Neuronal stem cell (in vitro differentiated cells): ENCODE measurements around the gene SHISA6.

ENCODE experiments used
- DNase-seq: peaks from one replicate; pipeline ENCODE4 v3.0.0-alpha.2; 2013; ENCODE audit warnings: low spot score
- H2AFZ ChIP-seq: one replicate; pipeline ENCODE4 v1.6.1; 2013; ENCODE audit warnings: mild to moderate bottlenecking, low read length, inconsistent platforms
- H2AK5ac ChIP-seq: 2 replicates; pipeline ENCODE4 v1.6.1; 2013; ENCODE audit warnings: low read depth, mild to moderate bottlenecking, inconsistent platforms, low read length, moderate library complexity, mixed read lengths
- H2BK120ac ChIP-seq: 2 replicates; pipeline ENCODE4 v1.6.1; 2013; ENCODE audit warnings: low read depth, mild to moderate bottlenecking, inconsistent platforms, low read length, moderate library complexity, mixed read lengths
- H2BK12ac ChIP-seq: one replicate; pipeline ENCODE4 v1.6.1; 2013; ENCODE audit warnings: low read length, inconsistent platforms
- H2BK15ac ChIP-seq: 2 replicates; pipeline ENCODE4 v1.6.1; 2013; ENCODE audit warnings: mild to moderate bottlenecking, low read length, inconsistent platforms, mixed read lengths
- H2BK5ac ChIP-seq: one replicate; pipeline ENCODE4 v1.6.1; 2013; ENCODE audit warnings: inconsistent platforms, mild to moderate bottlenecking, low read length, moderate library complexity
- H3K14ac ChIP-seq: one replicate; pipeline ENCODE4 v1.6.1; 2013; ENCODE audit warnings: low read length, inconsistent platforms
- H3K18ac ChIP-seq: 2 replicates; pipeline ENCODE4 v1.6.1; 2013; ENCODE audit warnings: low read length, inconsistent platforms
- H3K23ac ChIP-seq: 2 replicates; pipeline ENCODE4 v1.6.1; 2013; ENCODE audit warnings: low read depth, mild to moderate bottlenecking, mixed read lengths, low read length, inconsistent platforms; ENCODE audit not compliant: poor library complexity
- H3K27ac ChIP-seq: replicated peaks from 3 replicates; pipeline ENCODE4 v1.5.1; 2013; ENCODE audit warnings: low read length, inconsistent platforms
- H3K27me3 ChIP-seq, 3 experiments: 2 replicates each; pipeline ENCODE4 v1.6.1; 2013; ENCODE audit warnings: low read length in 3 of 3, mild to moderate bottlenecking in 2 of 3, inconsistent platforms in 1 of 3, low read depth in 1 of 3, mixed read lengths in 1 of 3, moderate library complexity in 1 of 3; ENCODE audit not compliant: control insufficient read depth in 3 of 3, insufficient read depth in 3 of 3
- H3K36me3 ChIP-seq, 2 donors: replicated peaks in 1 of 2; 2 replicates each; pipeline ENCODE4 v1.6.1; 2013; ENCODE audit warnings: low read length in 2 of 2; ENCODE audit not compliant: control insufficient read depth in 2 of 2, insufficient read depth in 2 of 2
- H3K4ac ChIP-seq: 2 replicates; pipeline ENCODE4 v1.6.1; 2013; ENCODE audit warnings: inconsistent platforms, mild to moderate bottlenecking, low read length, moderate library complexity
- H3K4me1 ChIP-seq, 2 donors: 1 replicate in 1 of 2; 2 replicates in 1 of 2; pipeline ENCODE4 v1.6.1; 2013; ENCODE audit warnings: low read length in 2 of 2, low read depth in 1 of 2; ENCODE audit not compliant: control insufficient read depth in 2 of 2, insufficient read depth in 1 of 2
- H3K4me2 ChIP-seq: one replicate; pipeline ENCODE4 v1.6.1; 2013; ENCODE audit warnings: mild to moderate bottlenecking, low read length, inconsistent platforms; ENCODE audit not compliant: insufficient read depth, poor library complexity, severe bottlenecking
- H3K4me3 ChIP-seq, 2 donors: 2 replicates each; pipeline ENCODE4 v1.5.1; 2013; ENCODE audit warnings: low read length in 2 of 2, mild to moderate bottlenecking in 2 of 2, inconsistent platforms in 1 of 2, moderate library complexity in 1 of 2
- H3K79me1 ChIP-seq: one replicate; pipeline ENCODE4 v1.6.1; 2013; ENCODE audit warnings: low read depth, mild to moderate bottlenecking, inconsistent platforms, low read length, moderate library complexity
- H3K9ac ChIP-seq: one replicate; pipeline ENCODE4 v1.6.1; 2013; ENCODE audit warnings: mild to moderate bottlenecking, low read depth, low read length, inconsistent platforms; ENCODE audit not compliant: poor library complexity
- H3K9me3 ChIP-seq, 2 donors: replicated peaks in 1 of 2; 2 replicates each; pipeline versions ENCODE3 to v1.6.1; 2013; ENCODE audit warnings: low read length in 2 of 2, mild to moderate bottlenecking in 2 of 2, inconsistent platforms in 1 of 2, low read depth in 1 of 2, mixed read lengths in 1 of 2, moderate library complexity in 1 of 2; ENCODE audit not compliant: control insufficient read depth in 2 of 2, insufficient read depth in 1 of 2
- H4K8ac ChIP-seq: one replicate; pipeline ENCODE4 v1.6.1; 2013; ENCODE audit warnings: low read depth, mild to moderate bottlenecking, inconsistent platforms, low read length, moderate library complexity
- H4K91ac ChIP-seq: one replicate; pipeline ENCODE4 v1.6.1; 2013; ENCODE audit warnings: low read length, low read depth, mild to moderate bottlenecking, inconsistent platforms; ENCODE audit not compliant: poor library complexity
- WGBS, 2 donors: extraction: QIAGEN DNeasy Blood & Tissue Kit; methylation state at CpG; one replicate each; pipeline ENCODE4 v1.1.7; 2013; ENCODE audit warnings: missing lambda C conversion rate in 2 of 2, mixed read lengths in 1 of 2; ENCODE audit not compliant: insufficient read length in 2 of 2, insufficient replicate concordance in 1 of 2; ENCODE audit errors: extremely low coverage in 2 of 2; 5-methylcytosine and 5-hydroxymethylcytosine counted together

SHISA6 gene

DNA sequence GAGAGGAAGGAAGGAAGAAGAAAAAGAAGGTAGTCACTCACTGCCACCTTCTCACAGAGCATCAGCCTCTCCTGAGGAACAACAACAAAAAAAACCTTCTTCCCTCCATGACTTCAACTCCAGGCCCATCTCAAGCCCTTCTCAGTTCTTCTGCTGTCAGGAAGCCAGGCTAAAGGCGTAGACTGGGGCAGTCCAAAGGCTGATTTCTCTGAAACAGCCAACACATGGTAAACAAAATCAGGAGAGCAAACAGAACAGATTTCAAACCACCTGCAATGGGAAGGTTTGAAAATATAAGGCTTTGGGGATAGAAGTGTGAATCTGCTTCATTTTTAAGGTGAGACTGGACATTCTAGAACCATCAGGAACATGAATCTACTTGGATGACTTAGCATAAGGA lies 200.0 kb downstream of the SHISA6 start:
- no peaks in the 10 kb centered on the region for H3K27me3 ChIP-seq
- H3K27ac ChIP-seq = no peak overlapping the region
- H2BK5ac ChIP-seq = no peak overlapping the region
- no peak for DNase-seq
- no peak overlapping the region for H2AFZ ChIP-seq
- no peak overlapping the region for H2BK120ac ChIP-seq
- no peaks in the 10 kb centered on the region for H3K4me1 ChIP-seq
- no CpG with 5 or more reads among the region's 1 CpG for WGBS, 2 donors
- no peaks in the 10 kb centered on the region for H3K36me3 ChIP-seq
- H4K8ac ChIP-seq = no peak overlapping the region
- no peak overlapping the region for H3K9ac ChIP-seq
- no peak overlapping the region for H3K23ac ChIP-seq
- no peak overlapping the region for H2AK5ac ChIP-seq
- H3K4me2 ChIP-seq = no peak overlapping the region
- H2BK12ac ChIP-seq = no peak overlapping the region
- no peak overlapping the region for H3K14ac ChIP-seq
- no peak overlapping the region for H4K91ac ChIP-seq
- H2BK15ac ChIP-seq = no peak overlapping the region
- H3K9me3 ChIP-seq = no peaks in the 10 kb centered on the region
- H3K18ac ChIP-seq = no peak overlapping the region
- H3K4ac ChIP-seq = no peak overlapping the region
- no peaks in the 10 kb centered on the region for H3K79me1 ChIP-seq
- no peak overlapping the region for H3K4me3 ChIP-seq

- Histone ChIP-seq H2AK5ac (no peak overlapping the region), H3K18ac (no peak overlapping the region), H3K4ac (no peak overlapping the region), H2BK12ac (no peak overlapping the region), H3K27me3 (no peaks in the 10 kb centered on the region), H3K36me3 (no peaks in the 10 kb centered on the region), H3K9ac (no peak overlapping the region), H2AFZ (no peak overlapping the region), H2BK120ac (no peak overlapping the region), H3K4me2 (no peak overlapping the region), H4K91ac (no peak overlapping the region), H2BK5ac (no peak overlapping the region), H3K4me1 (no peaks in the 10 kb centered on the region), H3K23ac (no peak overlapping the region), H3K79me1 (no peaks in the 10 kb centered on the region), H3K9me3 (no peaks in the 10 kb centered on the region), H3K14ac (no peak overlapping the region), H4K8ac (no peak overlapping the region), H3K27ac (no peak overlapping the region), H3K4me3 (no peak overlapping the region), H2BK15ac (no peak overlapping the region)
- no peak for DNase-seq
- WGBS, 2 donors = no CpG with 5 or more reads among the region's 4 CpGs
These were observed 205.3 kb downstream of the SHISA6 start for GRCh38 chr17:11446316-11446715.

- no peak overlapping the region for H4K91ac ChIP-seq
- H3K27me3 ChIP-seq = no peaks in the 10 kb centered on the region
- H2AFZ ChIP-seq = no peak overlapping the region
- no peak overlapping the region for H4K8ac ChIP-seq
- no peak overlapping the region for H2BK12ac ChIP-seq
- H2BK15ac ChIP-seq = no peak overlapping the region
- DNase-seq = no peak
- no peaks in the 10 kb centered on the region for H3K79me1 ChIP-seq
- H2BK5ac ChIP-seq = no peak overlapping the region
- H3K4me2 ChIP-seq = no peak overlapping the region
- H3K36me3 ChIP-seq = no peaks in the 10 kb centered on the region
- H3K14ac ChIP-seq = no peak overlapping the region
- no peak overlapping the region for H3K18ac ChIP-seq
- H2AK5ac ChIP-seq = no peak overlapping the region
- no peak overlapping the region for H3K4ac ChIP-seq
- no peak overlapping the region for H3K27ac ChIP-seq
- no peak overlapping the region for H3K4me3 ChIP-seq
- no peak overlapping the region for H3K23ac ChIP-seq
- peaks cover 0 to 5% of the 10 kb centered on the region in 2 donors for H3K4me1 ChIP-seq
- H3K9ac ChIP-seq = no peak overlapping the region
- H2BK120ac ChIP-seq = no peak overlapping the region
- H3K9me3 ChIP-seq = no peaks in the 10 kb centered on the region
- no CpG with 5 or more reads among the region's 7 CpGs for WGBS, 2 donors
These were observed 213.1 kb downstream of the SHISA6 start for GRCh38 chr17:11454096-11454495.

- DNase-seq = no peak
- Histone ChIP-seq H3K4ac (no peak overlapping the region), H2BK12ac (no peak overlapping the region), H3K27me3 (no peaks in the 10 kb centered on the region), H3K36me3 (no peaks in the 10 kb centered on the region), H4K8ac (no peak overlapping the region), H4K91ac (no peak overlapping the region), H2BK120ac (no peak overlapping the region), H3K9me3 (no peaks in the 10 kb centered on the region), H3K79me1 (no peaks in the 10 kb centered on the region), H3K18ac (peak overlapping the region; percentile 51), H3K4me3 (no peak overlapping the region), H3K4me1 (peaks cover 0 to 5% of the 10 kb centered on the region in 2 donors), H3K27ac (no peak overlapping the region), H3K23ac (no peak overlapping the region), H3K14ac (no peak overlapping the region), H3K9ac (no peak overlapping the region), H2AK5ac (no peak overlapping the region), H2BK5ac (no peak overlapping the region), H2AFZ (no peak overlapping the region), H3K4me2 (no peak overlapping the region), H2BK15ac (no peak overlapping the region)
- no CpG with 5 or more reads among the region's 4 CpGs for WGBS, 2 donors
These were observed 217.3 kb downstream of the SHISA6 start for GRCh38 chr17:11458279-11458678.
